ENCODE data around the gene NTM. TPM values are rescaled to one million over a fixed set of nuclear protein-coding genes. Genes with fewer than 3 reads are reported as not detected.

Gene NTM
- total RNA-seq, 1 experiment from 2014 or later = 8.6 TPM

GRCh38 chr11:131776211-131776610, 405.8 kb downstream of the NTM start:
- CTCF ChIA-PET = no interaction called here
- Histone ChIP-seq H3K4me3 (ENCODE audit: low read depth, low read length, poor library complexity, severe bottlenecking) (no peak overlapping the region), H3K9me3 (ENCODE audit: low read depth, low read length, poor library complexity, severe bottlenecking) (no peaks in the 10 kb centered on the region), H3K4me1 (ENCODE audit: insufficient read depth, low read length, poor library complexity, severe bottlenecking) (no peaks in the 10 kb centered on the region), H3K36me3 (ENCODE audit: insufficient read depth, low read length, poor library complexity, severe bottlenecking) (no peaks in the 10 kb centered on the region), H3K27me3 (replicated peaks; ENCODE audit: insufficient read depth, low read depth, low read length, poor library complexity) (peaks cover 74% of the 10 kb centered on the region), H3K27ac (ENCODE audit: low read depth, low read length, poor library complexity, severe bottlenecking) (no peak overlapping the region)
- DNase-seq (ENCODE audit: low spot score) = no peak
- POLR2A ChIA-PET (ENCODE audit: low non-redundant PET) = no interaction called here
- TF ChIP-seq EZH2 (IDR thresholded peaks at IDR 0.05; ENCODE audit: borderline replicate concordance, low read depth, low read length, poor library complexity, severe bottlenecking) (no peak), CTCF (conservative IDR thresholded peaks at IDR 0.05; ENCODE audit: low read depth, low read length) (no peak)
- intact Hi-C loops (cut with micrococcal nuclease; ENCODE audit: unreplicated experiment) = no loop called here
- no TSS peak for BruUV-seq (replicated peaks)

- no peak for DNase-seq (ENCODE audit: low spot score)
- no peak for TF ChIP-seq CTCF (conservative IDR thresholded peaks at IDR 0.05; ENCODE audit: low read depth, low read length)
- TF ChIP-seq EZH2 (IDR thresholded peaks at IDR 0.05; ENCODE audit: borderline replicate concordance, low read depth, low read length, poor library complexity, severe bottlenecking) = no peak
- no peaks in the 10 kb centered on the region for H3K4me1 ChIP-seq (ENCODE audit: insufficient read depth, low read length, poor library complexity, severe bottlenecking)
- H3K36me3 ChIP-seq (ENCODE audit: insufficient read depth, low read length, poor library complexity, severe bottlenecking) = no peaks in the 10 kb centered on the region
- ChIA-PET POLR2A (ENCODE audit: low non-redundant PET) (no interaction called here), CTCF (no interaction called here)
- peaks cover 87% of the 10 kb centered on the region for H3K27me3 ChIP-seq (replicated peaks; ENCODE audit: insufficient read depth, low read depth, low read length, poor library complexity)
- intact Hi-C loops (cut with micrococcal nuclease; ENCODE audit: unreplicated experiment) = no loop called here
- H3K9me3 ChIP-seq (ENCODE audit: low read depth, low read length, poor library complexity, severe bottlenecking) = peaks cover 5% of the 10 kb centered on the region
- no peak overlapping the region for H3K4me3 ChIP-seq (ENCODE audit: low read depth, low read length, poor library complexity, severe bottlenecking)
- BruUV-seq (replicated peaks) = no TSS peak
- H3K27ac ChIP-seq (ENCODE audit: low read depth, low read length, poor library complexity, severe bottlenecking) = no peak overlapping the region
Measured at GRCh38 chr11:131785801-131786200, 415.4 kb downstream of the NTM start.

- H3K27ac ChIP-seq (ENCODE audit: low read depth, low read length, poor library complexity, severe bottlenecking) = no peak overlapping the region
- no TSS peak for BruUV-seq (replicated peaks)
- ChIA-PET POLR2A (ENCODE audit: low non-redundant PET) (no interaction called here), CTCF (no interaction called here)
- H3K4me3 ChIP-seq (ENCODE audit: low read depth, low read length, poor library complexity, severe bottlenecking) = no peak overlapping the region
- no peaks in the 10 kb centered on the region for H3K9me3 ChIP-seq (ENCODE audit: low read depth, low read length, poor library complexity, severe bottlenecking)
- H3K4me1 ChIP-seq (ENCODE audit: insufficient read depth, low read length, poor library complexity, severe bottlenecking) = no peaks in the 10 kb centered on the region
- intact Hi-C loops (cut with micrococcal nuclease; ENCODE audit: unreplicated experiment) = no loop called here
- no peak for DNase-seq (ENCODE audit: low spot score)
- no peak for TF ChIP-seq CTCF (conservative IDR thresholded peaks at IDR 0.05; ENCODE audit: low read depth, low read length)
- TF ChIP-seq EZH2 (IDR thresholded peaks at IDR 0.05; ENCODE audit: borderline replicate concordance, low read depth, low read length, poor library complexity, severe bottlenecking) = no peak
- H3K36me3 ChIP-seq (ENCODE audit: insufficient read depth, low read length, poor library complexity, severe bottlenecking) = no peaks in the 10 kb centered on the region
- peaks cover 86% of the 10 kb centered on the region for H3K27me3 ChIP-seq (replicated peaks; ENCODE audit: insufficient read depth, low read depth, low read length, poor library complexity)
Measured at GRCh38 chr11:131787119-131787518, 416.7 kb downstream of the NTM start.
